Measurements from ENCODE around the gene LOXL4. TPM values are rescaled to one million over a fixed set of nuclear protein-coding genes. Genes with fewer than 3 reads are reported as not detected.

The LOXL4 gene
- total RNA-seq, 4 donors from 2014 or later = 1.6 to 6.9 (median 4.7) TPM

GRCh38 chr10:98255146-98255877 lies 12.7 kb downstream of the LOXL4 start:
- DNase-seq = no peak
- ATAC-seq = no peak
- no peak for TF ChIP-seq POLR2A (IDR thresholded peaks at IDR 0.05)
- TF ChIP-seq, protein P1, sequence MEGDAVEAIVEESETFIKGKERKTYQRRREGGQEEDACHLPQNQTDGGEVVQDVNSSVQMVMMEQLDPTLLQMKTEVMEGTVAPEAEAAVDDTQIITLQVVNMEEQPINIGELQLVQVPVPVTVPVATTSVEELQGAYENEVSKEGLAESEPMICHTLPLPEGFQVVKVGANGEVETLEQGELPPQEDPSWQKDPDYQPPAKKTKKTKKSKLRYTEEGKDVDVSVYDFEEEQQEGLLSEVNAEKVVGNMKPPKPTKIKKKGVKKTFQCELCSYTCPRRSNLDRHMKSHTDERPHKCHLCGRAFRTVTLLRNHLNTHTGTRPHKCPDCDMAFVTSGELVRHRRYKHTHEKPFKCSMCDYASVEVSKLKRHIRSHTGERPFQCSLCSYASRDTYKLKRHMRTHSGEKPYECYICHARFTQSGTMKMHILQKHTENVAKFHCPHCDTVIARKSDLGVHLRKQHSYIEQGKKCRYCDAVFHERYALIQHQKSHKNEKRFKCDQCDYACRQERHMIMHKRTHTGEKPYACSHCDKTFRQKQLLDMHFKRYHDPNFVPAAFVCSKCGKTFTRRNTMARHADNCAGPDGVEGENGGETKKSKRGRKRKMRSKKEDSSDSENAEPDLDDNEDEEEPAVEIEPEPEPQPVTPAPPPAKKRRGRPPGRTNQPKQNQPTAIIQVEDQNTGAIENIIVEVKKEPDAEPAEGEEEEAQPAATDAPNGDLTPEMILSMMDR (IDR thresholded peaks at IDR 0.05 in 4 of 5, conservative IDR thresholded peaks at IDR 0.05 in 1 of 5) = no peak
- no peak overlapping the region for H3K4me3 ChIP-seq
- peaks cover 0 to 5% of the 10 kb centered on the region in 2 donors for H3K4me1 ChIP-seq
- H3K9me3 ChIP-seq = no peaks in the 10 kb centered on the region
- in situ Hi-C loops (cut with MboI; ENCODE audit: low sequenced_read_pairs in 4 of 4) (loop anchor here in 1 of 4 donors (25.0 kb wide), 1 partner anchor 182 kb away; the partner anchor contains the start of gene HPS1), intact Hi-C loops (cut with DNase I; ENCODE audit: low total_unique reads) (no loop called here)
- H3K27ac ChIP-seq = no peak overlapping the region
- no peaks in the 10 kb centered on the region for H3K27me3 ChIP-seq
- H3K36me3 ChIP-seq = peaks cover 0 to 12% of the 10 kb centered on the region in 2 donors

DNA sequence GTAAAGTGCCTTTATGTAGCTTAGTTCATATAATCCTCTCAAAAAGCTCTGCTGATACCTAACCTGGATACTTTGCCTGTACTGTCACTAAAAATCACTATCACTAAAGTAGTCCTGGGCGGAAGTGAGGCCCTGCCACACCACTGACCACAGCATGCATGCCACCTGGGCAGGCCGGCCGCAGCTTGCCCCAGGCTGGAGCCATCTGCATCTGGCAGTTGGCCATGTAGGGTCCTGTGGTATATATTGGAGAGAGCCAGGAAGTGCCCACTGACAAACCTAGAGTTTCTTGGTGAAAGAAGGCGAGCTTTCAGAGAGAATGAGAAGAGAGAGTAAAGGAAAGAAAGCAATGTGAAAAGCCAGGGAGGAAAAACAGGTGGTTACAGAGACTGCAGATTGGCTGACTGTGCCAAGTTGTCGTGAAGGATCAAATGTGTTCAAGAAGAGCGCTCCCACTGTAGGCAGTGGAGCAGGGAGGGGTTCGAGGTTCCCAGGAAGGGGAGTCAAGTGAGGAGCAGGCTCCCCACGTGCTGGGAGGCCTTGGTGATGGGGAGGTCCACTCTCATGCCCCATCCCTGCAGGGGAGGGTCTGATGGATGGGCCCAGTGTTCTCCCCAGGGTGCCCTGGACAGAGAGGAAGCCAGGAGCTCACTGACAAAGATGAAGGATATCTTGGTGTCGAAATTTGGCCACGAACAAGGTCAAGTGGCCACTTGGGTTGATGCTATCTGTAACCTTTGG lies 13.6 kb downstream of the LOXL4 start:
- peaks cover 0 to 19% of the 10 kb centered on the region in 2 donors for H3K36me3 ChIP-seq
- H3K4me3 ChIP-seq = no peak overlapping the region
- no peaks in the 10 kb centered on the region for H3K27me3 ChIP-seq
- in situ Hi-C loops (cut with MboI; ENCODE audit: low sequenced_read_pairs in 4 of 4) (loop anchor here in 1 of 4 donors (25.0 kb wide), 1 partner anchor 183 kb away; the partner anchor contains the start of gene HPS1), intact Hi-C loops (cut with DNase I; ENCODE audit: low total_unique reads) (no loop called here)
- ATAC-seq = no peak
- H3K9me3 ChIP-seq = no peaks in the 10 kb centered on the region
- no peak for DNase-seq
- no peak for TF ChIP-seq POLR2A (IDR thresholded peaks at IDR 0.05)
- TF ChIP-seq, protein P1 (IDR thresholded peaks at IDR 0.05 in 4 of 5, conservative IDR thresholded peaks at IDR 0.05 in 1 of 5) = no peak
- peaks cover 0 to 5% of the 10 kb centered on the region in 2 donors for H3K4me1 ChIP-seq
- no peak overlapping the region for H3K27ac ChIP-seq

DNA sequence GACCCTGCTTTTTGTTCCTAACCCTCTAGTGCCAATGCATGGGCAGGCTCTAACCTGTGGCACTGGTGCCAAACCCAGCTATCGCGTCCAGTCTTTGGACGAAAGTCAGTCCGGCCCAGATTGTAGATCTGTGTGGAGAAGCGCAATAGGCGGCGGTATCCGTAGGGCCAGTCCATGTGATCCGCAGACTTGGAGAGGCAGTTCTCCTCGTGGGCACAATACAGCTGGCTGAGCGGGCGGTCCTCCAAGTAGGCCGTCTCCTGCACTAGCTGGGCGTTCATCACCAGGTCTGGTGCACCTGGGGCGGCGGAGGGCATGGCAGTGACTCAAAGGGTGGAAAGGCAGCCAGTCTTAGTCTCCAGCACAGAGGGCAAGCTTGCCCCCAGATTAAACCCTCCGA lies 14.5 kb downstream of the LOXL4 start:
- in situ Hi-C loops (cut with MboI; ENCODE audit: low sequenced_read_pairs in 4 of 4) = loop anchor here in 1 of 4 donors (25.0 kb wide), 1 partner anchor 184 kb away; the partner anchor contains the start of gene HPS1
- H3K4me3 ChIP-seq = no peak overlapping the region
- no peaks in the 10 kb centered on the region for H3K9me3 ChIP-seq
- intact Hi-C loops (cut with DNase I; ENCODE audit: low total_unique reads) = no loop called here
- H3K4me1 ChIP-seq = peaks cover 0 to 5% of the 10 kb centered on the region in 2 donors
- H3K27me3 ChIP-seq = no peaks in the 10 kb centered on the region
- no peak overlapping the region for H3K27ac ChIP-seq
- no peak for ATAC-seq
- no peak for DNase-seq
- peaks cover 0 to 28% of the 10 kb centered on the region in 2 donors for H3K36me3 ChIP-seq
- no peak for TF ChIP-seq POLR2A (IDR thresholded peaks at IDR 0.05)
- TF ChIP-seq, protein P1 (IDR thresholded peaks at IDR 0.05 in 4 of 5, conservative IDR thresholded peaks at IDR 0.05 in 1 of 5) = no peak

GRCh38 chr10:98252464-98252863 lies 15.5 kb downstream of the LOXL4 start:
- Histone ChIP-seq H3K4me3 (no peak overlapping the region), H3K4me1 (peaks cover 4 to 6% of the 10 kb centered on the region in 2 donors), H3K27ac (no peak overlapping the region), H3K9me3 (no peaks in the 10 kb centered on the region), H3K27me3 (no peaks in the 10 kb centered on the region), H3K36me3 (peaks cover 0 to 35% of the 10 kb centered on the region in 2 donors)
- no peak for ATAC-seq
- intact Hi-C loops (cut with DNase I; ENCODE audit: low total_unique reads) (no loop called here), in situ Hi-C loops (cut with MboI; ENCODE audit: low sequenced_read_pairs in 4 of 4) (loop anchor here in 1 of 4 donors (25.0 kb wide), 1 partner anchor 185 kb away; the partner anchor contains the start of gene HPS1)
- DNase-seq = no peak
- TF ChIP-seq, protein P1 (IDR thresholded peaks at IDR 0.05 in 4 of 5, conservative IDR thresholded peaks at IDR 0.05 in 1 of 5) = no peak
- TF ChIP-seq POLR2A (IDR thresholded peaks at IDR 0.05) = no peak
